ELF-1 (cell line): Measurements from ENCODE around the gene STARD9.
"Not testable (repeated sequence)": the region's sequence is repeated elsewhere in the genome, so short reads cannot be mapped to it uniquely, and the experiment has no call there.

ENCODE experiments used
- DNase-seq: peaks from one replicate; pipeline ENCODE4 v3.0.0-alpha.2; 2016; ENCODE audit warnings: low read depth, low spot score

Gene STARD9

DNA sequence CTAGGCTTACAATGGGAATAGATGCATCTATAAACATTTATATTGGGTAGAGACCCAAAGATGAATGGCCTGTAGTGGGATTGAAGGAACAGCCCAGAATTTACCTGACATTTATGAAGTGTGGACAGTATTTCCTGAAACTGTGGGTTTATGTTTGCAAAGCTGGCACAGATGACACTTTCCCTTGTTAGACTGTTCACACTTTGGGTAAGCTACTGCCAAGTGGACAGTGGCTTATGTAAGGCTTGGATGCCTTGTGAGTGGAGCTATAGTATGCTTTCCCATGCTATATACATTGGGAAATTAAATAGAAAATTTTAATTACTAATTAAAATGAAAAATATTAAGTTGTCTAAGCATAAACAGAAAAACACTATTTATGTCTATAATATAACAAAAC is 48.5 kb downstream of the STARD9 start:
- no peak for DNase-seq

DNA sequence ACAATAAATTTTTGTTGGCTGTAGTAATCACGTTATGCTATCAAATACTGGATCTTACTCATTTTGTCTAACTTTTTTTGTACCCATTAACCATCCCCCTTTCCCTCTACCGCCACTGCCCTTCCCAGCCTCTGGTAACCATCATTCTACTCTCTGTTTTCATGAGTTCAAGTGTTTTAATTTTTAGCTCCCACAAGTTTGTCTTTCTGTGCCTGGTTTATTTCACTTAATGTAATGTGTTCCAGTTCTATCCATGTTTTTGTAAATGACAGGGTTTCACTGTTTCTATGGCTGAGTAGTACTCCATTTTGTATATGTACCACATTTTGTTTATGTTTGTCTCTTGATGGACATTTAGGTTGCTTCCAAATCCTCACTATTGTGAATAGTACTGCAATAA is 52.1 kb downstream of the STARD9 start:
- DNase-seq: no peak

DNA sequence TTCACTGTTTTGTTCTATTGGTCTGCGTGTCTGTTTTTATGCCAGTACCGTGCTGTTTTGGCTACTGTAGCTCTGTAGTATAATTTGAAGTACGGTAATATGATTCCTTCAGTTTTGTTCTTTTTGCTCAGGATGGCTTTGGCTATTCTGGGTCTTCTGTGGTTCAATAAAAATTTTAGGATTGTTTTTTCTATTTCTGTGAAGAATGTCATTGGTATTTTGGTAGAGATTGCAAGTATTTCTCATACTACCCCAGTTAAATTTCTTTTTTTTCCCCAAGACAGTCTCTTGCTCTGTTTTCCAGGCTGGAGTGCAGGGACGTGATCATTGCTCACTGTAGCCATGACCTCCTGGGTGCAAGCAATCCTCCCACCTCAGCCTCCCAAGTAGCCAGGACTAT is 53.4 kb downstream of the STARD9 start:
- no peak for DNase-seq

DNA sequence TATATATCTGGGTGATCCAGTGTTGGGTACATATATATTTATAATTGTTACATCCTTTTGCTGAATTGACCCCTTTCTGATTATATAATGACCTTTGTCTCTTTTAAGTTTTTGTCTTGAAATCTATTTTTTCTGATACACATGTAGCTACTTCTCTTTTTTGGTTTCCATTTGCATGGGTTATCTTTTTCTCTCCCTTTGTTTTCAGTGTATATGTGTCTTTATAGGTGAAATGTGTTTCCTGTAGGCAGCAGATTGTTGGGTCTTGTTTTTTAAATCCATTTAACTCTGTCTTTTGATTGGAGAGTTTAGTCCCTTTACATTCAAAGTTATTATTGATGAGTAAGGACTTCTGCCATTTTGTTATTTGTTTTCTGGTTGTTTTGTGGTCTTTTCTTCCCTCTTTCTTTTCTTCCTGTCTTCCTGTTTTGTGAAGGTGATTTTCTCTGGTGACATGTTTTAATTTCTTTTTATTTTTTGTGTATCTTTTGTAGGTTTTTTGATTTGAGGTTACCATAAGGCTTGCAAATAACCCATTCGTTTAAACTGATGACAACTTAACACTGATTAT is 56.8 kb downstream of the STARD9 start:
- DNase-seq: no peak

DNA sequence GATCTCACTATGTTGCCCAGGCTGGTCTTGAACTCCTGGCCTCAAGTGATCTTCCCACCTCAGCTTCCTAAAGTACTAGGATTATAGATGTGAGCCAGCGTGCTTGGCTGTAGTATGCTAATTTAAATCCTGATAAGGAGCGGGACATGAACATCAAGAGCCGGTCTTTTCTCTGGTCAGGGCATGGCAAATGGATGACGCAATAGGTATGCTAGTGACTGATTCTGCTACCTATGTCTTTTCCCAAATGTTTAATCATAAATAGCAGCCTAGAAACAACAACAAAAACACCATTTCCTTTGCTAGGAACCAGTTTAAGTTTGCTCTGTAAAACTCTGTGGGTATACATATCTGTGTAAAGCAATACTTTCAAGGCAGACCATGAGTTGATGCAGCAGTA is 64.7 kb downstream of the STARD9 start:
- no peak for DNase-seq

DNA sequence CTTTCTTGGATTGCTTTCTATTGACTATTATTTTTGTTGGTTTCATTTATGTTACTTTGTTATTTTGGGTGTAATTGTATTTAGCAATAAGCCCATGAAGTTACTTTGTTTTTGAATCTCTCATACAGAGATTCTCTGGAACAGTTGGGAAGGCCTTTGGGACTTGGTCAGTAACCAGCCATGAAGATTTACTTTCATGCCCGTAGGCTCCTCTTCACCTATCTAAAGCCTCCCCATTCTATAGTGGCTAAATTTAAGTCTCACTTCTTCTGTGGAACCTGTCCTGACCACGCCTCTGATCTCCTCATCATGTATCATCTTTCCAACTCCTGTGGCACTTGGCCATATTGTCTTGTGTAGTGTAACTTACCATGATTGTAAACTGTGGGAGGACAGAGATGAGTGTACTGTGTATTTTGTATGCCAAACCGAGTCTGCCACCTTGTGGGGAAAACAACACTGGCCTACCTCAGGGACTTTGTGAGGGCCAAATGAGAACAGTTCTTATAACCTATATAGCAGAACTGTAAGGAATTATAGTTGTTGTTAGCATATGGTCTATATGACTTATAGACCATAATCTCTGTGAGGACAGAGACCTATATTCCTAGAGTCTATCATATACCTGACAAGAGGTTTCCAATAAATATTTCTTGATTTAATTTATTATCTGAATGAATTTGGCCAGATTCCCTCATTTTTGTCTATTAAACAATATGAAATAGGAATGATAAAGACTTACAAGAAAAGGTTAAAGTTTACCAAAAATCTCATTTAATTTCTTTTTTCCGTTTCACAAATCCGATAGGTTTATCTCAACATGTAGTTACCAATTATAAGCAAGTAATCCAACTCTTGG is 75.0 kb downstream of the STARD9 start:
- peak; percentile 66 for DNase-seq

DNA sequence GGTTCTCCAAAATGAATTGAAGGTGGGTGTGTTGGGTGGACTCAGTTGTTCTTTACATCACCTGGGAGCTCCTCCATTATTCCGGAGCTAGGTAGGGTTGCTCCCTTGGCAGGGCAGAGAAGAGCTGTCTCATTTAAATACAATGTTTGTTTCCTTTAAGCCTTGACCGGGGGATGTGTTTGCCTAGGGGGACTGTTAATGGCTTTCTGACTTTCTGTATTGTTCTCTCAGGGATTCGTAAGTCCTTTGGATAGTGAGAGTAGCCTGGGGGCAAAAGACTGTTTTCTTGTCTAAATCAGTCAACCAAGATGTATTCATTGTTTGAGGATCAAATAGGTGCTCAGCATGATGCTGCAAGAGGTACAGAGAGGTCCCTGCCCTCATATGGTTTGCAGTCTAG is 90.4 kb downstream of the STARD9 start:
- peak; percentile 78 for DNase-seq

DNA sequence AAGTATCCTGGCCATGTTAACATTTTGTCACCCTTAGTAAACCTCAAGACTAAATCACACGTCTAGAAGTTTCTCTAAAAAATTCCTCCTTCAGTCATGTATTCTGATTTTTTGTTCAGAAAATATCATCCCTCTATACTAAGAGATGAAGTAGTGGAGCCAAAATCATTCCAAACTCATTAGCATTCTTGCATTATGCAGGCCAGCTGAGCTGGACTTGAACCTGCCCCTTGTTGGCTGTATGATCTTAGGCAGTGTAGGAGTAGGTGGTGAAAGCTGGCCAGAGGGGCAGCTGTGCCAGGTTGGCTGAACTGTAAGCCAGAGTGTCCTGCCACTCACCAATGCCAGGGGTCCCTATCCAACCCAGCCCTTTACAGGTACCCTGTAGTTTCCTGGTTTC is 92.4 kb downstream of the STARD9 start:
- no peak for DNase-seq

DNA sequence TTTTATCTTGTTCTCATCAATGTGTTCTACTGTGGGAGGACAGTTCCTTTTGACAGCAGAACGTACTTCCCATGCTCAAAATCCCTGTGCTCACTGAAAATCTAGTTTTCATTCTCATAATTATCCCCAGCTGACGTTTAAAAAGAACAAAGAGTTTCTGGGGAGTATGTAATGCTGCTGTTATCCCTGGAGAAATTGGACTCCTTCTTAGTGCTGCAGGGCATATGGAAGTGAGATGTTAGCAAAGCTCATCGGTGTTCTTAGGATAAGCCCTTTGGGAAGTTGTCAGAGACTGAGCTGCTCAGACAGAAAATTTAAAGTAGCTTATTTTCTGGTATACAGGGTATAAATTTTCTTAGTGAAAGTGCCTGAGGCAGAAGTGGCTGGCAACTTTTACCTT is 95.0 kb downstream of the STARD9 start:
- DNase-seq: no peak

DNA sequence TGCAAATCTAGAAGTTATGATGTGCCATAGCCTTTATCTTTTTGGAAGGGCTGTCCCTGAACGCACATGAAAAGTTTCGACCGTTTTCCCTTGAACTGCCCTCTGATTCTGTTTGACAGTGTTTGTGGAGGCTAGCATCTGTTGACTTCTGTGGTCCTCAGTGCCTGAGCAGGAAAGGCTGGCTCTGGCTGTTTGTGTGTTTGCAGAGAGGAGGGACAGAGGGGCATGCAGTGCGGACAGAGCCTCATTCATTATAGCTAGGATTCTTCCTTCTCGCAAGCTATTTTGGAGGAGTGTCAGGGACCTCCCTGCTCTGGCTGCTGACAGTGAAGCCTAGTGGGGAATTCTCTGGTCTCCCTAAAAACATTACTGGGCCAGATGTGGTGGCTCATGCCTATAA is 97.0 kb downstream of the STARD9 start:
- no peak for DNase-seq

DNA sequence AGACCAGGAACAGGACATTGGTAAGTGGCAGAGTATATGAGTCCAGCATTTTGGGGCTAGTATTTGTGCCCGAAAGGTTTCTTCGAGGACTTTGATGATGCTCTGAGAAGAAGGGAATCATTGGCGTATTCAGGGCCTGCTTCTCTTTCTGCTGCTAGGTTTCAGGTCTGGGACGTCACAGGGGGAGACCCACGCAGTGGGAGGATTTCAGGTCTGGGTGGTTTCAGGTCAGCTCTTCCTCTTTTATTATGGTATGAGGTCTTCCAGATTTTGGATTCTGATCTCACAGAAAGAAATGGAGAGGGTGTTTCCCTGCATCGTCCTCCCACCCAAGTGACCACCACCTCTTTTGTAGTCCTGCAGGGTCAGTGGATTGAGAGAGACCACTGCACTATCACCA is 99.1 kb downstream of the STARD9 start:
- DNase-seq: no peak

DNA sequence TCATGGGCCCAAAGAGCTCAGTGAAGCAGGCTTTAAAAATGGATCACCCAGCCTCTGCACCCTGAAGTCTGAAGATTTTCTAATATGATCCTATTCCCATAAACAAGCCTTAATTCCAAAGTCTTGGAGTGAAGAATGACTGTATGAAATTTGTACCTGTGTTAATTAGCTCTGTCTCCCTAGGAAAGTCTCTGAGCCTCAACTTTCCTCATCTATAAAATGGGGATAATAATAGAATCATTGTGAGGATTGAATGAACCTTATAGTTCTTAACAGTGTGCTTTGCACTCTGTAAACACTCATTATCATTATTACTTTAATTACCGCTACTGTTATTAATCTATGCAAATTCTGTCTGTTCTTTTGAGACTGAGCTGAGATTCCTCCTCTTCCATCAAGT is 99.6 kb downstream of the STARD9 start:
- no peak for DNase-seq

DNA sequence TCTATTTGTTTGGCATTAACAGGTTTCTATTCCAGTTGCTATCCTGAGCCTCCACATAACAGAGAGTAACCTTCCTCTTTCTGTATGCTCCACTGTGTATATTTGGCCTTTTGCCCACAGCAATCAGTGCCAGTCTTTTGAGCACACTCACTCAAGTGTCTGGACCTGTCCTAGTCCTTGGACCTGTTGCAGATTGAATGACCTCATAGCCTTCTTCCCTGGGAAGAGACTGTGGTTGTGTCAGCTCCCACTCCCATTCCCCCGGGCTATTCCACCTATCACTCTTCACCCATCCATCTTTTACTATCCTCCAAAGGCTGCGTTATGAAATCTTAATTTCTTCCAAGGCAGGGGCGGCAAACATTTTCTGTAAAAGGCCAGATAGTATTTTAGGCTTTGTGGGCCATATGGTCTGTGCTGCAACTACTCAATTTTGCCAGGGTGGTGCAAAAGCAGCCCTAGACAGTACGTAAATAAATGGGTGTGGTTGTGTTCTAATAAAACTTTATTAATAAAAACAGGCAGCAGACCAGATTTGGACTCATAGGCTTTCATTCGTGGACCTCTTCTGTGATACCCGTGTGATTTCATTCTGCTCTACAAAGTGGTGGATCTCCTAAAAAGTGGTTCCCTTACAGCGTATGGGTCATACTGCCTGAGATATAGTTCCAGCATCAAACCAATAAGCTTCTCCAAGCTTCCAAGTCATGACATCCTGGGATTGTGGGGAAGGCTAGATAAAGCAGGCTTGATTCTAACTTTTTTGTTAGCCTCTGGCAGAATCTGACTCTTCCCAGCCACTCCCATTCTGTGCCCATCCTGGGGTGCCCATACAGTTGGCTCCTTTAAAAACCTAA is 104.1 kb downstream of the STARD9 start:
- no peak for DNase-seq

DNA sequence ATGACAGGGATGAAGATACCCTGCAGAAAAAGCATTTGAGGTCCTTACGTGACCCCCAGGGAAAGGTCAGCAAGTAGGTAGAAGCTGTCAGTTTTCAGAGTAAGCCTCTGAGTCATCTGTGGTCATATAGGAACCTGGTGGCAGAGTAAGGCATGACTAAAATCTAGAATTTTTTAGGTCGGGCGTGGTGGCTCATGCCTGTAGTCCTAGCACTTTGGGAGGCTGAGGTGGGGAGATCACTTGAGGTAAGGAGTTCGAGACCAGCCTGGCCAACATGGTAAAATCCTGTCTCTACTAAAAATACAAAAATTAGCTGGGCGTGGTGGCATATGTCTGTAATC is 104.7 kb downstream of the STARD9 start:
- not testable (repeated sequence) for DNase-seq

DNA sequence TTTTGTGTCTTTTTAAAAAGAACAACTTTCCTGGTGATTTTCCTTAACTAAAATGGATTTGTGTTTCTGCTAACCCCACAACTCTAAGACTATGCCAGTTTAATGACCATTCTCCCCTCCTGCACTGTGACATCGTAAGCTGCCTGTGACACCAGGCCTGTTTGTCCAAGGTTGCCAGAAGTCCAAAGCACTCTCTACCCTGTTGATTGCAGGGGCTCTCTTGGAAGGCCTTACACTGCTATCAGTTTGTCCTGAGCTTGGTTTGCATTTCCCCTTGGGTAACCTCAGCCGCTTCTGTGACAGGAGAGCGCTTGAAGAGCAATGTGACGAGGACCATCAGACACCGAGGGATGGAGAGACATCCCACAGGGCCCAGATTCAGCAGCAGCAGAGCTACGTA is 105.7 kb downstream of the STARD9 start:
- DNase-seq: no peak

DNA sequence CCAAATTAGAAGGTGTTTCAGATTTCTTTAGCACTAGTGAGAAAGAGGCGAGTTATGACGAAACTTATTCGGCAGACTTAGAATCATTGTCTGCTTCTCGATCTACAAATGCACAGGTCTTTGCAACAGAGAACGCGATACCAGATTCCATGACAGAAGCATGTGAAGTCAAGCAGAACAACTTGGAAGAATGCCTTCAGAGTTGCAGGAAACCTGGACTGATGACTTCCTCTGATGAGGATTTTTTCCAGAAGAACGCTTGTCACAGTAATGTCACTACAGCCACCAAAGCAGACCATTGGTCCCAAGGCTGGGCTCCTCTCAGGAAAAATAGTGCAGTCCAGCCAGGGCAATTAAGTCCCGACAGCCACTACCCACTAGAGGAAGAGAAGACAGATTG is 110.9 kb downstream of the STARD9 start:
- no peak for DNase-seq

DNA sequence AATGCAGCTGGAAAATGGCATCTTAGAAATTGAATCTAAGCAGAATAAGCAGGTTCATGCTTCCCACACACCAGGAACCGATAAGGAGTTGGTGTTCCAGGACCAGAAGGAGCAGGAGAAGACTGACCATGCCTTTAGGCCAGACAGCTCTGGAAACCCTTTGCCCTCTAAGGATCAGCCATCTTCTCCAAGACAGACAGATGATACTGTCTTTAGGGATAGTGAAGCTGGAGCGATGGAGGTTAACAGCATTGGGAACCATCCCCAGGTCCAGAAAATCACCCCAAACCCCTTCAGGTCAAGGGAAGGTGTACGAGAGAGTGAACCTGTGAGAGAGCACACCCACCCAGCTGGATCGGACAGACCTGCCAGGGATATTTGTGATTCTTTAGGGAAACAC is 112.3 kb downstream of the STARD9 start:
- no peak for DNase-seq

DNA sequence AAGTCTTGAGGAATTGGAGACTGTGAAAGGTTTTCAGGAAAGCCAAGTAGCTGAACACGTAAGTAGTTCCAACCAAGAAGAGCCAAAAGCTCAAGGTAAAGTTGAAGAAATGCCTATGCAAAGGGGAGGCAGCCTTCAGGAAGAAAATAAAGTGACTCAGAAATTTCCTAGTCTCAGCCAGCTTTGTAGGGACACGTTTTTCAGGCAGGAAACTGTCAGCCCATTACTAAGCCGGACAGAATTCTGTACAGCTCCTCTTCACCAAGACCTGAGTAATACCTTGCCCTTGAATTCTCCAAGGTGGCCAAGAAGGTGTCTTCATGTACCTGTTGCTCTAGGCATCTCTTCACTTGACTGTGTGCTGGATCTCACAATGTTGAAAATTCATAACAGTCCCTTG is 112.9 kb downstream of the STARD9 start:
- no peak for DNase-seq

DNA sequence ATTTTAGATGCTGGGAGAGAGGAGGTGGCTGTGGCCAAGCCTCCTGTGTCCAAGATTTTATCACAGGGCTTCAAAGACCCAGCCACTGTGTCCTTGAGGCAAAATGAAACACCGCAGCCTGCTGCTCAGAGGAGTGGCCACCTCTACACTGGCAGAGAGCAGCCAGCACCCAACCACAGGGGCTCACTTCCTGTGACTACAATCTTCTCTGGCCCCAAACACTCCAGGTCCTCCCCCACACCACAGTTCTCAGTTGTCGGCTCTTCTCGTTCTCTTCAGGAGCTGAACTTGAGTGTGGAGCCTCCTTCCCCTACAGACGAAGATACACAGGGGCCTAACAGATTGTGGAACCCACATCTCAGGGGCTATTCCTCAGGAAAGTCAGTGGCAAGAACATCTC is 115.9 kb downstream of the STARD9 start:
- no peak for DNase-seq

DNA sequence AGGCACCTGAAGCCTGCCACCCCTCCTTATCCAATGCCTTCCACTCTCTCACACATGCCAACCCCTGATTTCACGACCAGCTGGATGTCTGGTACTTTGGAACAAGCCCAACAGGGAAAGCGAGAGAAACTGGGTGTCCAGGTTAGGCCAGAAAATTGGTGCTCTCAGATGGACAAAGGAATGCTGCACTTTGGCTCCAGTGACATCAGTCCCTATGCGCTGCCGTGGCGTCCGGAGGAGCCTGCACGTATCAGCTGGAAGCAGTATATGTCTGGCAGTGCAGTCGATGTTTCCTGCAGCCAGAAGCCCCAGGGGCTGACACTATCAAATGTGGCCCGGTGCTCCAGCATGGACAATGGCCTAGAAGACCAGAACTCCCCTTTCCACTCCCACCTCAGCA is 116.4 kb downstream of the STARD9 start:
- DNase-seq: peak; percentile 11

DNA sequence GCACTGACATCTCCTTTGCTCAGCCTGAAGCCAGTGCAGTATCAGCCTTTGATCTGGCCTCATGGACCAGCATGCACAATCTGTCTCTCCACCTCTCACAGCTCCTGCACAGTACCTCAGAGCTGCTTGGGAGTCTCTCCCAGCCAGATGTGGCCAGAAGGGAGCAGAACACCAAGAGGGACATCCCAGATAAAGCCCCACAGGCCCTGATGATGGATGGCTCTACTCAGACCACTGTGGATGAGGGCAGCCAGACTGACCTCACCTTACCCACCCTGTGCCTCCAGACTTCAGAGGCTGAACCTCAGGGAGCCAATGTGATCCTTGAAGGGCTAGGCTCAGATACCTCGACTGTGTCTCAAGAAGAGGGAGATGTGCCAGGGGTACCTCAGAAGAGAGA is 117.1 kb downstream of the STARD9 start:
- DNase-seq: no peak

DNA sequence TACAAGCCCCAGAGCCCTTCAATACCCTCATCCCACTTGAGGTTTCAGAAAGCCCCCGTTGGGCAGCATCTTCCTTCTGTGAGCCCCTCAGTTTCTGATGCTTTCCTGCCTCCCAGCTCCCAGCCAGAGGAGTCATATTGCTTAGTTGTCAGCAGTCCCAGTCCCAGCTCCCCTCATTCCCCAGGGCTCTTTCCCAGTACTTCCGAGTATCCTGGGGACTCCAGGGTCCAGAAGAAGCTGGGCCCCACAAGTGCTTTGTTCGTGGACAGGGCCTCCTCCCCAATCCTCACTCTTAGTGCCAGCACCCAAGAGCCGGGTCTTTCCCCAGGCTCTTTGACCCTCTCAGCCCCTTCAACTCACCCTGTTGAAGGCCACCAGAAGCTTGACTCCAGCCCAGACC is 117.6 kb downstream of the STARD9 start:
- no peak for DNase-seq

DNA sequence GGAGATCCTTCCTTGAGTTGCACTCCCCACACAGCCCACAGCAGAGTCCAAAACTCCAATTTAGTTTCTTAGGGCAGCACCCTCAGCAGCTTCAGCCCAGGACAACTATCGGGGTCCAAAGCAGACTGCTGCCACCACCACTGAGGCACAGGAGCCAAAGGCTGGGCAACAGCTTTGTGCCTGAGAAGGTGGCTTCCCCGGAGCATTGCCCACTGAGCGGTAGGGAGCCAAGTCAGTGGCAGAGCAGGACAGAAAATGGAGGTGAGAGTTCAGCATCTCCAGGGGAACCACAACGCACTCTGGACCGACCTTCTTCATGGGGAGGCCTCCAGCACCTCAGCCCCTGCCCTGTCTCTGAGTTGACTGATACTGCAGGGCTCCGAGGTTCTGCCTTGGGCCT is 118.1 kb downstream of the STARD9 start:
- no peak for DNase-seq
